HEK293 (cell line): ENCODE measurements around the gene CDADC1.

Experiments used
- CTCF ChIA-PET: fragments of 350-600 bp; formaldehyde crosslinking; extraction: SDS; loops from one replicate; lab custom pipeline; 2021; ENCODE audit warnings: antibody characterized with exemption; lab: Yijun Ruan, JAX
- POLR2A ChIA-PET: fragments of 300-600 bp; formaldehyde crosslinking; extraction: SDS; loops from one replicate; lab custom pipeline; 2020; ENCODE audit warnings: antibody characterized with exemption, inconsistent platforms; lab: Yijun Ruan, JAX
- H3K27ac ChIP-seq: fragments of 200-500 bp; sonication (Bioruptor generic); 2 replicates; pipeline ENCODE4 v1.5.1; 2014; ENCODE audit warnings: low read depth, low read length, control low read depth, inconsistent platforms; ENCODE audit errors: extremely low read depth
- H3K36me3 ChIP-seq, 2 experiments: fragments of 200-500 bp in 1 of 2; sonication (Bioruptor generic) in 1 of 2; 1 replicate in 1 of 2; 2 replicates in 1 of 2; pipeline ENCODE4 v1.5.1; 2014 to 2017; ENCODE audit warnings: inconsistent platforms in 2 of 2, low read length in 2 of 2; ENCODE audit not compliant: control insufficient read depth in 2 of 2, insufficient read depth in 1 of 2
- H3K4me1 ChIP-seq: fragments of 200-500 bp; sonication (Bioruptor generic); 2 replicates; pipeline ENCODE4 v1.5.1; 2014; ENCODE audit warnings: mild to moderate bottlenecking, low read length, inconsistent platforms; ENCODE audit not compliant: control insufficient read depth, insufficient read depth
- H3K4me3 ChIP-seq: 2 replicates; pipeline ENCODE4 v1.5.1; 2011; ENCODE audit warnings: low read depth, mild to moderate bottlenecking, control low read depth, low read length, moderate library complexity
- H3K9me3 ChIP-seq: fragments of 200-500 bp; sonication (Bioruptor generic); 2 replicates; pipeline ENCODE4 v1.5.1; 2014; ENCODE audit warnings: low read depth, low read length, inconsistent platforms; ENCODE audit not compliant: control insufficient read depth, insufficient read depth
- GLI2 ChIP-seq: fragments of 450-650 bp; formaldehyde crosslinking; IDR thresholded peaks from 2 replicates; pipeline ENCODE4; 2017; ENCODE audit warnings: missing biosample characterization, missing genetic modification characterization, low read depth, borderline replicate concordance
- PRDM4 ChIP-seq: fragments of 450-650 bp; formaldehyde crosslinking; IDR thresholded peaks from 2 replicates; pipeline ENCODE4 v1.5.1; 2017; ENCODE audit warnings: missing biosample characterization, missing genetic modification characterization
- RBAK ChIP-seq: fragments of 450-650 bp; formaldehyde crosslinking; IDR thresholded peaks from 2 replicates; pipeline ENCODE4 v1.5.1; 2016; ENCODE audit warnings: missing biosample characterization, missing genetic modification characterization
- REST ChIP-seq: fragments of 450-650 bp; formaldehyde crosslinking; IDR thresholded peaks from 2 replicates; pipeline ENCODE4 v1.5.1; 2016; ENCODE audit warnings: missing biosample characterization, missing genetic modification characterization
- TRIM28 ChIP-seq: IDR thresholded peaks from 2 replicates; pipeline ENCODE4 v1.6.1; 2011; ENCODE audit warnings: low read length, control low read depth, borderline replicate concordance
- YY1 ChIP-seq: fragments of 450-650 bp; formaldehyde crosslinking; IDR thresholded peaks from 2 replicates; pipeline ENCODE4 v1.5.1; 2018; ENCODE audit warnings: missing biosample characterization, missing genetic modification characterization
- ZEB2 ChIP-seq: fragments of 450-650 bp; formaldehyde crosslinking; IDR thresholded peaks from 2 replicates; pipeline ENCODE4 v1.5.1; 2016; ENCODE audit warnings: missing biosample characterization, missing genetic modification characterization
- ZNF10 ChIP-seq: fragments of 450-650 bp; formaldehyde crosslinking; IDR thresholded peaks from 2 replicates; pipeline ENCODE4 v1.5.1; 2017; ENCODE audit warnings: missing biosample characterization, missing genetic modification characterization
- ZNF121 ChIP-seq: fragments of 450-650 bp; formaldehyde crosslinking; IDR thresholded peaks from 2 replicates; pipeline ENCODE4 v1.5.1; 2016; ENCODE audit warnings: missing biosample characterization, missing genetic modification characterization
- ZNF155 ChIP-seq: fragments of 450-650 bp; formaldehyde crosslinking; IDR thresholded peaks from 2 replicates; pipeline ENCODE4 v1.5.1; 2016; ENCODE audit warnings: missing biosample characterization, missing genetic modification characterization
- ZNF266 ChIP-seq: fragments of 450-650 bp; formaldehyde crosslinking; IDR thresholded peaks from 2 replicates; pipeline ENCODE4 v1.5.1; 2016; ENCODE audit warnings: missing biosample characterization, missing genetic modification characterization, low read depth
- ZNF292 ChIP-seq: fragments of 450-650 bp; formaldehyde crosslinking; IDR thresholded peaks from 2 replicates; pipeline ENCODE4 v1.5.1; 2016; ENCODE audit warnings: low read depth, missing biosample characterization, missing genetic modification characterization, borderline replicate concordance
- ZNF404 ChIP-seq: fragments of 450-650 bp; formaldehyde crosslinking; IDR thresholded peaks from 2 replicates; pipeline ENCODE4 v1.5.1; 2017; ENCODE audit warnings: missing biosample characterization, missing genetic modification characterization
- ZNF423 ChIP-seq: fragments of 450-650 bp; formaldehyde crosslinking; IDR thresholded peaks from 2 replicates; pipeline ENCODE4 v1.5.1; 2016; ENCODE audit warnings: missing biosample characterization, missing genetic modification characterization
- ZNF426 ChIP-seq: fragments of 450-650 bp; formaldehyde crosslinking; IDR thresholded peaks from 2 replicates; pipeline ENCODE4 v1.5.1; 2017; ENCODE audit warnings: missing biosample characterization, missing genetic modification characterization, mild to moderate bottlenecking, inconsistent platforms, moderate library complexity
- ZNF623 ChIP-seq: fragments of 450-650 bp; formaldehyde crosslinking; IDR thresholded peaks from 2 replicates; pipeline ENCODE4 v1.5.1; 2016; ENCODE audit warnings: missing biosample characterization, missing genetic modification characterization
- ZNF645 ChIP-seq: fragments of 450-650 bp; formaldehyde crosslinking; IDR thresholded peaks from 2 replicates; pipeline ENCODE4; 2016; ENCODE audit warnings: missing biosample characterization, missing genetic modification characterization
- ZNF654 ChIP-seq: fragments of 450-650 bp; formaldehyde crosslinking; IDR thresholded peaks from 2 replicates; pipeline ENCODE4 v1.5.1; 2016; ENCODE audit warnings: low read depth, missing biosample characterization, missing genetic modification characterization
- ZNF660 ChIP-seq: fragments of 450-650 bp; IDR thresholded peaks from 2 replicates; pipeline ENCODE4 v1.5.1; 2018; ENCODE audit warnings: missing biosample characterization, mild to moderate bottlenecking, missing genetic modification characterization
- ZNF704 ChIP-seq: fragments of 450-650 bp; formaldehyde crosslinking; IDR thresholded peaks from 2 replicates; pipeline ENCODE4 v1.5.1; 2016; ENCODE audit warnings: missing biosample characterization, missing genetic modification characterization
- ZNF707 ChIP-seq: fragments of 450-650 bp; formaldehyde crosslinking; IDR thresholded peaks from 2 replicates; pipeline ENCODE4 v1.5.1; 2016; ENCODE audit warnings: missing biosample characterization, missing genetic modification characterization
- ZNF776 ChIP-seq: fragments of 450-650 bp; formaldehyde crosslinking; IDR thresholded peaks from 2 replicates; pipeline ENCODE4 v1.5.0; 2017; ENCODE audit warnings: missing biosample characterization, missing genetic modification characterization, borderline replicate concordance
- ZNF830 ChIP-seq: fragments of 450-650 bp; IDR thresholded peaks from 2 replicates; pipeline ENCODE4 v1.5.0; 2018; ENCODE audit warnings: missing biosample characterization, missing genetic modification characterization, low read depth, mild to moderate bottlenecking, moderate library complexity
- ZNF837 ChIP-seq: fragments of 450-650 bp; formaldehyde crosslinking; IDR thresholded peaks from 2 replicates; pipeline ENCODE4 v1.5.1; 2016; ENCODE audit warnings: missing biosample characterization, missing genetic modification characterization
- ZSCAN4 ChIP-seq: fragments of 450-650 bp; formaldehyde crosslinking; IDR thresholded peaks from 2 replicates; pipeline ENCODE4 v1.5.1; 2017; ENCODE audit warnings: missing biosample characterization, missing genetic modification characterization

The CDADC1 gene

GRCh38 chr13:49341517-49341916 is 93.8 kb downstream of the CDADC1 start:
- Histone ChIP-seq H3K4me3 (no peak overlapping the region), H3K27ac (no peak overlapping the region), H3K9me3 (no peaks in the 10 kb centered on the region), H3K4me1 (no peaks in the 10 kb centered on the region), H3K36me3 (no peaks in the 10 kb centered on the region)
- TF ChIP-seq ZNF645 (tag by site-specific recombination): no peak
- TF ChIP-seq ZEB2 (tag by site-specific recombination): no peak
- TF ChIP-seq ZNF404 (tag by site-specific recombination): no peak
- no peak for TF ChIP-seq ZNF423 (tag by site-specific recombination)
- TF ChIP-seq ZNF426 (tag by site-specific recombination): no peak
- no peak for TF ChIP-seq PRDM4
- TF ChIP-seq ZNF707 (tag by site-specific recombination): no peak
- no peak for TF ChIP-seq ZNF704 (tag by site-specific recombination)
- no peak for TF ChIP-seq REST (tag by site-specific recombination)
- TF ChIP-seq ZNF776 (tag by site-specific recombination): no peak
- no peak for TF ChIP-seq ZSCAN4 (tag by site-specific recombination)
- TF ChIP-seq ZNF10 (tag by site-specific recombination): no peak
- ChIA-PET CTCF (no interaction called here), POLR2A (no interaction called here)

- TF ChIP-seq ZNF660 (tag by site-specific recombination): no peak
- TF ChIP-seq RBAK (tag by site-specific recombination): no peak
- TF ChIP-seq YY1 (tag by site-specific recombination): no peak
- TF ChIP-seq GLI2 (tag by site-specific recombination): no peak
- no peak for TF ChIP-seq ZNF623 (tag by site-specific recombination)
- TF ChIP-seq ZNF404 (tag by site-specific recombination): no peak
- TF ChIP-seq ZNF707 (tag by site-specific recombination): no peak
- TF ChIP-seq ZNF266: no peak
- no peak for TF ChIP-seq ZNF654 (tag by site-specific recombination)
- no peak for TF ChIP-seq ZNF121 (tag by site-specific recombination)
- no peak for TF ChIP-seq ZNF292
- TF ChIP-seq ZNF837 (tag by site-specific recombination): no peak
- no peak for TF ChIP-seq TRIM28
- TF ChIP-seq ZNF155: no peak
- no peak for TF ChIP-seq ZNF830
- TF ChIP-seq, all 188 proteins: peak for 0
- CTCF ChIA-PET: no interaction called here
These were observed 94.2 kb downstream of the CDADC1 start for GRCh38 chr13:49341941-49342340.

More at GRCh38 chr13:49341941-49342340, 94.2 kb downstream of the CDADC1 start:
- Histone ChIP-seq H3K4me1 (no peaks in the 10 kb centered on the region), H3K4me3 (no peak overlapping the region), H3K9me3 (no peaks in the 10 kb centered on the region), H3K27ac (no peak overlapping the region), H3K36me3 (no peaks in the 10 kb centered on the region)
- POLR2A ChIA-PET: no interaction called here
